GM13977 (cell line): Measurements from ENCODE around the gene GGT5.
A peak's percentile ranks its signal among the peaks of the same experiment; 100 is the strongest.

Experiments used
- DNase-seq: peaks from one replicate; pipeline ENCODE4 v3.0.0; 2012; ENCODE audit warnings: low spot score
- in situ Hi-C: fragments of 300-500 bp; cut with MboI; formaldehyde crosslinking; loops from one replicate; pipeline ENCODE4 v1.12.0; 2022; ENCODE audit warnings: low sequenced_read_pairs, low pct_unique_long_range_greater_than_20kb, mixed read lengths, inconsistent platforms; ENCODE audit not compliant: unreplicated experiment
- TF ChIP-seq, protein P1 (sequence below): IDR thresholded peaks from 2 replicates; pipeline ENCODE4 v1.5.1; 2012; ENCODE audit warnings: mild to moderate bottlenecking, control low read depth; ENCODE audit not compliant: insufficient read depth; ENCODE audit errors: extremely low read depth, missing control alignments

The GGT5 gene

DNA sequence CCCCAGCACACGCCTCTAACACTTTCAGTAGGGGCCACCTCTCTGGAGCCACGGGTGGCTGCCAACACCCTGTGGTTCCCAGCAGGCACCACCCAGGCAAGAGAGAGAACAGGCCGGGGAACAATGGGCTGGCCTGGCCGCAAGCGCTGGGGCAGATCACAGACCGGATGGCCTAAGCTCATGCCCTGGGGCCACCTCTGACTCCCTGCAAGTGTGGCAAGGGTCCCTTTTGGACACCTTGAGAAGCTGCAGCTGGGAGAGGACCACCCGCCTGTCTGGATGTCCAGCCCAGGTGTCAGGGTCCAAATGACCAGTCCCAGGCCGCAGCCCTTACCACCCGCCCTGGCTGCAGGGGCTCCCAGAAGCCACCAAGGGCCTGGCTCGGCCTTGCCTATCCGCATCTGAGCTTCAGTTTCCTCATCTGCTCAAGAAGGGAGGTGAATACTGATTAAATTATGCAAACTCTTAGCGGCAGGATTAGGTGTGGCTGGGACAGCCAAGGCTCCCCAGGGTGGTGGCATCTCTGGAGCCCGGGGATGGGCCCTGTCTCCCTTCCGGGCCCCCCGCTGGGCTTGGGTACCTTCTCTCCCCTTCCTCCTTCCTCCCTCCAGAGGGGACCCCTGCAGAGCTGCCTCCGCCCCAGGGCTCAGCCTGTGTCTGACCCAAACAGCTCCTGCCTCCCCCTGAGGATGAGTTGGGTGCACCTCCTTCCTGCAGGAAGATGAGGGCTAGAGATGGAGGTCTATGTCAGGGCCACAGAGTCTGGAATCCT lies 64.4 kb downstream of the GGT5 start:
- TF ChIP-seq, protein P1, sequence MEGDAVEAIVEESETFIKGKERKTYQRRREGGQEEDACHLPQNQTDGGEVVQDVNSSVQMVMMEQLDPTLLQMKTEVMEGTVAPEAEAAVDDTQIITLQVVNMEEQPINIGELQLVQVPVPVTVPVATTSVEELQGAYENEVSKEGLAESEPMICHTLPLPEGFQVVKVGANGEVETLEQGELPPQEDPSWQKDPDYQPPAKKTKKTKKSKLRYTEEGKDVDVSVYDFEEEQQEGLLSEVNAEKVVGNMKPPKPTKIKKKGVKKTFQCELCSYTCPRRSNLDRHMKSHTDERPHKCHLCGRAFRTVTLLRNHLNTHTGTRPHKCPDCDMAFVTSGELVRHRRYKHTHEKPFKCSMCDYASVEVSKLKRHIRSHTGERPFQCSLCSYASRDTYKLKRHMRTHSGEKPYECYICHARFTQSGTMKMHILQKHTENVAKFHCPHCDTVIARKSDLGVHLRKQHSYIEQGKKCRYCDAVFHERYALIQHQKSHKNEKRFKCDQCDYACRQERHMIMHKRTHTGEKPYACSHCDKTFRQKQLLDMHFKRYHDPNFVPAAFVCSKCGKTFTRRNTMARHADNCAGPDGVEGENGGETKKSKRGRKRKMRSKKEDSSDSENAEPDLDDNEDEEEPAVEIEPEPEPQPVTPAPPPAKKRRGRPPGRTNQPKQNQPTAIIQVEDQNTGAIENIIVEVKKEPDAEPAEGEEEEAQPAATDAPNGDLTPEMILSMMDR, result no peak
- no peak for DNase-seq
- in situ Hi-C loops, result no loop called here

DNA sequence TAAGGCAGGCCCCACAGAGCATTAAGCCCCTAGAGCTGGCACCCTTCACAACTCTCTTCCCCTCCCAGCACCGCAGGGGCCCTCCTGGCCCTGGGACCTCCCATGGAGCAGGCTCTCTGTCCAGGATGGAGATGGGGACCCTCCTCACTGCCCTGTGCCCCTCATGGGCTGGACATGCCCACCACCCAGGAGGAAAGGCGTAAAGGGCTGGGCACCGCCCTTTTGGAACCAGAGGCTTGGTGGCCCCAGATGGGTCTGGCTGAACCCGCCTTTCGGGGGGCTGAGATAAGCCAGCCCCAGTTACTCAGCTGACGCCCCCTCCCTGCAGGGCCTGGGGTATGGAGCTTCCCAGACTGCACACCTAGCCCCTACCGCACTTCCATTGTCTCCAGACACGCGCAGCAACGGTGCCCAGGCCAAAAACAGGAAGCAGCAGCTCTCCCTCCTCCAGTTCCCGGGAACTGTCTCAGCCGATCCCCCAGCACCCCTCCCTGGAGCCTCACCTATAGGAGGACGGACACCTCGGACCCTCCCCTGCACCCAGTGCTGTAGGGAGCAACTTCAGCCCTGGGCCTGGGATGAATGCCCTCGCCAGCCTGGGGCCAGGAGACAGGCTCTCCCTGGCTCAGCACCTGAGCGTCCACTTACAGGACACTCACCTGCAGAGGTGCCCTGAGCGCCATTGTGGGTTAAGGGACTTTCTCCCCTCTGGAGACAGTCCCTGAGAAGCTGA lies 65.2 kb downstream of the GGT5 start:
- in situ Hi-C loops, result no loop called here
- TF ChIP-seq, protein P1, result no peak
- no peak for DNase-seq

DNA sequence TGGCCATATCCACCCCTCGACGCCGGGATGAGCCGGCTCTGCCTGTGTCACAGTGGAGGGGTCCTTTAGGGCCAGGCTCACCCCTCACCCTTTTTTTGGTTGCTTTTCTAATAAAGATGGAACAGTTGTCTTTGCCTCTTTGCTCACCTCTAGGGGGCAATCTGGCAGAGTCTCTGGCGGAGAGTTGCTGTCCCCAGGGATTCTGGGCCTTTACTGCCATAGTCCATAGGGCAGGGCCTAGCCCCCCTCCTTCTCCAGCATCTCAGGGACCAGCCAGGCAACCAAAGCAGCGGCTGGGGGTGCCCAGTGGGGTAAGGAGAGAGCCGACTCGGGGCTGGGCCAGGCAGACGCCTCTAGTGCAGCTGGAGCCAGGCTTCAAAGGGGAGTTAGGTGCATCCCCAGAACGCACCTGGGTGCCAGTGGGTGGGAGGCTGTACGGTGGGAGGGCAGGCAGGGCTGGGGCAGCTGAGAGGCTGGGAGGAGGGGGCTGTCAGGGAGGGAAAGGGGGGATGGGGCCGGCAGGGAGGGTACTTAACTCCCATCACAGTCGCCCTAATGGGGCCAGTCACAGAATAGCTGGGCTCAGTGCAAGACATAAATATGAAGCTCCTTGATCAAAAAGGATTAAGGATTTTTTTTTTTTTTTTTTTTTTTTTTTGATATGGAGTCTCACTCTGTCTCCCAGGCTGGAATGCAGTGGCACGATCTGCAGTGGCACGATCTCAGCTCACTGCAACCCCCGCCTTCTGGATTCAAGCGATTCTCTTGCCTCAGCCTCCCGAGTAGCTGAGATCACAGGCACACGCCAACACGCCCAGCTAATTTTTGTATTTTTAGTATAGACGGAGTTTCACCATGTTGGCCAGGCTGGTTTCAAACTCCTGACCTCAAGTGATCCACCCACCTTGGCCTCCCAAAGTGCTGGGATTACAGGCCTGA lies 66.1 kb downstream of the GGT5 start:
- TF ChIP-seq, protein P1, result peak; percentile 42
- DNase-seq, result no peak
- in situ Hi-C loops, result no loop called here

DNA sequence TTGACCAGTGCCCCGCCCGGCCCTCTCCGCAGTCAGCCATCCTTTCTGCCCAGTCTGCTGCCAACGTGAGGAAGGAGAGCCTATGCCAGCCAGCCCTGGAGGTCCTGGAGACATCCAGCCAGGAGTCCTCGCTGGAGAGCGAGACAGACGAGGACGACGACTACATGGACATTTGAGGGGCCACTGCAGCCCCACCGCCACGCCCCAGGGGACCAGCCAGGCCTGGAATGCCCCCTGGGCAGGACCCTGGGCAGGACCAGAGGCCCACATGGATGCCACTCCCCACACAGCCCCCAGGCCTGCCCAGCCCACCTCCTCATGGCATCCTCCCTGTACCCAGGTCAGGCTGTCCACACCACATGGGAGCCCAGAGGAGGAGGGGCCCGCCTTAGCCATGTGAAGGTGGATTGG lies 66.9 kb downstream of the GGT5 start:
- in situ Hi-C loops, result no loop called here
- DNase-seq, result no peak
- TF ChIP-seq, protein P1, result no peak

DNA sequence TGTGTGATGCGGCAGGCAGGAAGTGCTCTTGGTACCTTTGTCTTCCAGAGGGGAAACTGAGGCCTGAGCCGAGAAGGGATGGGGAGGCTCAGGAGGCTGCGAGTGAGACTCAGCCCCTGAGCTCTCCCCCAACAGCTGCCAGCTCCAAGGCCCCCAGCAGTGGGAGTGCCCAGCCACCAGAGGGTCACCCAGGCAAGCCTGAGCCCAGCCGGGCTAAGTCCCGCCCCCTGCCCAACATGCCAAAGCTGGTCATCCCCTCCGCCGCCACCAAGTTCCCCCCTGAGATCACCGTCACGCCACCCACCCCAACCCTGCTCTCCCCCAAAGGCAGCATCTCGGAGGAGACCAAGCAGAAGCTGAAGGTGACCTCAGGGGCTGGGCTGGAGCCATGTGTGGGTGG lies 67.4 kb downstream of the GGT5 start:
- in situ Hi-C loops, result no loop called here
- TF ChIP-seq, protein P1, result no peak
- no peak for DNase-seq

DNA sequence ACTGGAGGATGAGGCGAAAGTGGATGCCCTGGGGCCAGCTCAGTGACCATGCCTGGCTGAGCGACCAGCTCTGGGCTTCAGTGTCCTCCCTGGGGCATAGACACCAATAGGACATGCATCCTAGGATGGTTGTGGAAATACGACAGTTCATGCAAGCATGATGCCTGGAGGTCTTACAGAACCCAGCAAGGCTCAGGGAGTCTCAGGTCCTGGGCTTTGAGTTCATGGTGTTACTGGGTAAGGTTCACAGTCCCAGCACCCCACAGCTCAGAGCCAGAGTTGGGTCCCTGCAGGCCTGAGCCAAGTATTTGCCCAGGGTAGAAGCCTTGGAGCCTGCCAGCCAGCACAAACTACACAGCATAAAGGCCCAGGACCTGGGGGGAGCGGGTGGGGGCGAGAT lies 67.8 kb downstream of the GGT5 start:
- in situ Hi-C loops, result no loop called here
- TF ChIP-seq, protein P1, result no peak

More for the DNA sequence above, 67.8 kb downstream of the GGT5 start:
- no peak for DNase-seq
